Measurements from ENCODE around the gene TNS3.
"Not testable (repeated sequence)": the region's sequence is repeated elsewhere in the genome, so short reads cannot be mapped to it uniquely, and the experiment has no call there.

Gene TNS3

DNA sequence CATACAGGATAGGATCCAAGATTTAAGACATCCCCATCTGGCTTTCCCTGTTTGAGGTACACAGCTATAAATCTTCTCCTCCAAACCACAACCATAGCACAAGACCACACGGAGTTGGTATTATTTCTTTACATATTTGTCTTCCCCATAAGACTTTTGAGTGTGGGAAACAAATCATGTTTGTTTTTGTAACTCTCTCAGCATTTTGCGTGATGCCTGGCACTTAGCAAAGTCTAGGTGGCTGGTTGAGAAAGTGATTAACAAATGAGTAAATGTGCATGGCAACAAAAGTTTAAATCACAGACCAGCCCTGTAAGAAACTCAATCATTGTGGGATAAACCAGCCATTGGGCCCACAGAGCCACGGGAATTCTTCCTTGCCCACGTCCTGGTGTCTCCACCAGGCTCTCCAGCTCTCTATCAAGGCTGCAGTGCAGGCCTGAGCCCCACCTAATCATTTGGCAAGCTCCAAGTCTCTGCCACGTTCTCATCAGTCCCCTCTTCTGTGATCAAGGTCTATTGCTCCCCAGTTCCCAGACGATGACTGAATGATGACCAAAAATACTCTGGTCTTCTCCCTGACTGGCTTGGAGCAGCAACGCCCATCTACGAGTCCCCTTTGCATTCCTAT is 317.8 kb downstream of the TNS3 start:
- Mint-ChIP-seq H3K4me3 (no peak overlapping the region), H3K27ac (no peak overlapping the region), H3K36me3 (ENCODE audit: low read depth) (no peaks in the 10 kb centered on the region), H3K9me3 (peaks cover 4% of the 10 kb centered on the region), H3K4me1 (ENCODE audit: low read depth) (no peaks in the 10 kb centered on the region), H3K27me3 (peaks cover 8% of the 10 kb centered on the region)
- no peak for DNase-seq

- Mint-ChIP-seq H3K9me3 (peaks cover 4% of the 10 kb centered on the region), H3K27ac (no peak overlapping the region), H3K27me3 (peaks cover 8% of the 10 kb centered on the region), H3K4me1 (ENCODE audit: low read depth) (no peaks in the 10 kb centered on the region), H3K36me3 (ENCODE audit: low read depth) (no peaks in the 10 kb centered on the region), H3K4me3 (no peak overlapping the region)
- DNase-seq = no peak
These were observed 319.0 kb downstream of the TNS3 start for GRCh38 chr7:47262881-47263280.

DNA sequence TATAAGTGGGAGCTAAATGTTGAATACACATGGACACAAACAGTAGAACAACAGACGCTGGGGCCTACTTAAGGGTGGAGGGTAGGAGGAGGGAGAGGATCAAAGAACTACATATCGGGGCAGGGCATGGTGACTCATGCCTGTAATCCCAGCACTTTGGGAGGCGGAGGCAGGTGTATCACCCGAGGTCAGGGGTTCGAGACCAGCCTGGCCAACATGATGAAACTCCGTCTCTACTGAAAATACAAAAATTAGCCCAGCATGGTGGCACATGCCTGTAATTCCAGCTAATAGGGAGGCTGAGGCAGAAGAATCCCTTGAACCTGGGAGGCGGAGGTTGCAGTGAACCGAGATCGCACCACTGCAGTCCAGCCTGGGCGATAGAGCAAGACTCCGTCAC is 319.8 kb downstream of the TNS3 start:
- H3K36me3 Mint-ChIP-seq (ENCODE audit: low read depth); H3K9me3 Mint-ChIP-seq; H3K4me1 Mint-ChIP-seq (ENCODE audit: low read depth): not testable (repeated sequence)

GRCh38 chr7:47260270-47260669 is 321.6 kb downstream of the TNS3 start:
- Mint-ChIP-seq H3K9me3 (peaks cover 4% of the 10 kb centered on the region), H3K36me3 (ENCODE audit: low read depth) (no peaks in the 10 kb centered on the region), H3K27me3 (peaks cover 27% of the 10 kb centered on the region), H3K4me3 (no peak overlapping the region), H3K4me1 (ENCODE audit: low read depth) (no peaks in the 10 kb centered on the region), H3K27ac (no peak overlapping the region)
- no peak for DNase-seq

More for the DNA sequence above, 319.8 kb downstream of the TNS3 start:
- DNase-seq, H3K4me3 Mint-ChIP-seq, H3K27me3 Mint-ChIP-seq, H3K27ac Mint-ChIP-seq: not testable (repeated sequence)

DNA sequence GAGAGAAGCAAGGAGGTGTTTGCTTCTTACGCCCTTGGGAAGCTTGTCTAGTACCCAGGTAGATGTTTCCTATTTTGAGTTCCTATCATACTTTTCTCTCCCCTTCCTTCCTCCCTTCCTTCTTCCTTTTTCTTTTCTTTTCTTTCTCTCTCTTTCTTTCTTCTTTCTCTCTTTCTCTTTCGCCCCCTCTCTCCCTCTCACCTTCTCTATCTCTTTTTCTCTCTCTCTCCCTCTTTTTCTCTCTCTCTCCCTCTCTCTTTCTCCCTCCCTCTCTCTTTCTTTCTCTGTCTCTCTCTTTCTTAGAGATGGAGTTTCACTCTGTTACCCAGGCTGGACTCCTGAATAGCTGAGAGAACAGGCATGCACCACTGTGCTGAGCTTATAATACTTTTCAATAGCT is 322.2 kb downstream of the TNS3 start:
- Mint-ChIP-seq H3K36me3 (ENCODE audit: low read depth) (no peaks in the 10 kb centered on the region), H3K9me3 (peaks cover 4% of the 10 kb centered on the region), H3K4me3 (no peak overlapping the region), H3K27ac (no peak overlapping the region), H3K4me1 (ENCODE audit: low read depth) (peaks cover 4% of the 10 kb centered on the region), H3K27me3 (peaks cover 32% of the 10 kb centered on the region)
- DNase-seq = no peak

DNA sequence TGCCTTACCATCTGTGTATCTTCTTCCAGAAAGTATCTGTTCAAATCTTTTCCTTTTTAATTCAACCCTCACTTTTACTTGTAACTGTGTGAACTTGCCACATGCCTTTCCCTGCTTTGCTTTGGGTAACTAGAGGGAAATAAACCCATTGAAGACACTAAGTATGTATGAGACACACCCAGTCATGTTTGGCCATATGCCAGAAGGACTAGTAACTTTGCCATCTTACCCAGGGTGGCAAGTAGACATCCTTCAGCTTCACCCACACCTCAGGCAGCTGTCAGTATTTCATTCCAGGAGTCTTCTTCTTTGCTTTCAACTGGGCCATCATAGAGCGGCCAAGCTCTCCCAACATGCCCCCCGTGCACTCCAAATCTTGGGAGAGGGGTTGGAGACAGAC is 323.1 kb downstream of the TNS3 start:
- Mint-ChIP-seq H3K4me3 (no peak overlapping the region), H3K4me1 (ENCODE audit: low read depth) (peaks cover 8% of the 10 kb centered on the region), H3K27me3 (peaks cover 37% of the 10 kb centered on the region), H3K9me3 (peaks cover 4% of the 10 kb centered on the region), H3K36me3 (ENCODE audit: low read depth) (no peaks in the 10 kb centered on the region), H3K27ac (no peak overlapping the region)
- DNase-seq = no peak

DNA sequence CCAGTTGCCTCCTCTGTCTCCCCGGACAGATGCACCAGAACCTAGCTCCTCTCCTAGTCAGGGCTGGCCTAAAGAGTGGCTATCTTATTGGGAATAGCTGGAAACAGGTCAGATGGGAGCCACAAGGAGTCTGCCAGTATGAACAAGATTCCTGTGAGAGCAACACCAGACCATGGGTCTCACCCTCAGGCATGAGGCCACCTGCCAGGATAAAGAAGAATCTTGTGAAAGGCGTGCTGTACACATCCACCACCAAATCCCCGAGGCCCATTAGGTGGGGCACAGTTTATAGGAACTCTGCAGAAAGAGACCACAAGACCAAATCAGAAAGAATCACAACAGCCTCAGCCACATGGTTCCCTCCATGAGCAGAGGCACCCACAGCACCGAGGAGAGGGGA is 325.9 kb downstream of the TNS3 start:
- Mint-ChIP-seq H3K4me3 (no peak overlapping the region), H3K36me3 (ENCODE audit: low read depth) (no peaks in the 10 kb centered on the region), H3K27ac (no peak overlapping the region), H3K27me3 (peaks cover 50% of the 10 kb centered on the region), H3K9me3 (peaks cover 3% of the 10 kb centered on the region), H3K4me1 (ENCODE audit: low read depth) (peaks cover 10% of the 10 kb centered on the region)
- DNase-seq = no peak

GRCh38 chr7:47255441-47255840 is 326.5 kb downstream of the TNS3 start:
- Mint-ChIP-seq H3K27me3 (peaks cover 48% of the 10 kb centered on the region), H3K36me3 (ENCODE audit: low read depth) (no peaks in the 10 kb centered on the region), H3K27ac (no peak overlapping the region), H3K4me3 (no peak overlapping the region), H3K4me1 (ENCODE audit: low read depth) (peaks cover 10% of the 10 kb centered on the region), H3K9me3 (peaks cover 3% of the 10 kb centered on the region)
- no peak for DNase-seq

GRCh38 chr7:47255007-47255406 is 326.9 kb downstream of the TNS3 start:
- Mint-ChIP-seq H3K36me3 (ENCODE audit: low read depth) (no peaks in the 10 kb centered on the region), H3K4me1 (ENCODE audit: low read depth) (peaks cover 10% of the 10 kb centered on the region), H3K4me3 (no peak overlapping the region), H3K27ac (no peak overlapping the region), H3K27me3 (peaks cover 45% of the 10 kb centered on the region), H3K9me3 (peaks cover 3% of the 10 kb centered on the region)
- DNase-seq = no peak

DNA sequence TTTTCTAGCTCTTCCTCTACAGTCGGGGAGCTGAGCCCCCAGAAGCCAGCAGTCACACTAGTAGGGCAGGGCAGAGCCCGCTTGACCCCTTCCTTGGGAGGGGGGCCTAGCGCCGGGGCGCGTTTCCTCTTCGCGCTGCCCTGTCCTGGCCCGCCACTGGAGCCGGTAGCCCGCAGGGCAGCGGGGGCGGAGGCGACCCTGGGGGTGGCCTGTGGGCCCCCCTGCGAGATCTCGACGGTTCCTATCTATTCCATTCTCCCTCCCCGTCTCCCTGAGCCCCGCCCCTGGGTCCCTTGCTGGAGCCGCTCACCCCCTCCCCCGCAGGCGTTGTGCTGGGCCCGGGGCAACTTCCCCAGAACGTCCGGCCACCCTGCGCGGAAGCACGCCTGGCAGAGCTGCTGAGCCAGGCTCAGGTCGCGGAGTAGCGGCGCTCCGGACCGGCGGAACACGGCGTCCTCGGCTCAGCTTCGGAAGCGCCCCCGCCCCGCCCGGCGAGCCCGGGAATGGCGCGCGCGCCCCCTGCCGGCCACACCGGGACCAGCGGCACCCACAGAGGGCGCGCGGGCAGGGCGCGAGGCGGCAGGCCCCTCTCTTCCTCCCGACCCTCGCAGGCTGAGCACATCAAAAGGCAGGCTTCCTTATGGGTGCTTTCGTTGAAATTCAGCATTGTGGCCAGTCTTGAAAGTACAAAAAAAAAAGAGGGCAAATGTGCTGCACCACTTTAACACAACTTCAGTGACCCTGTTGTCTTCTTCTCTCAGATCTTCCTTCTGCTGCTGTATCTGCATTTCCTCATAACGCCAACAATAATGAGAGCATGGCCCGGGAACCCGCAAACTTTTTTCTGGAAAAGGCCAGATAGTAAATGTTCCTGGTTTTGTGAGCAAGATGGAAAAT is 327.6 kb downstream of the TNS3 start:
- Mint-ChIP-seq H3K27ac (no peak overlapping the region), H3K9me3 (peaks cover 8% of the 10 kb centered on the region), H3K4me3 (no peak overlapping the region), H3K36me3 (ENCODE audit: low read depth) (no peaks in the 10 kb centered on the region), H3K4me1 (ENCODE audit: low read depth) (peaks cover 10% of the 10 kb centered on the region), H3K27me3 (peaks cover 45% of the 10 kb centered on the region)
- DNase-seq = peak; percentile 65

GRCh38 chr7:47253650-47254080 is 328.2 kb downstream of the TNS3 start:
- Mint-ChIP-seq H3K36me3 (ENCODE audit: low read depth) (no peaks in the 10 kb centered on the region), H3K27ac (no peak overlapping the region), H3K27me3 (peaks cover 45% of the 10 kb centered on the region), H3K4me3 (no peak overlapping the region), H3K4me1 (ENCODE audit: low read depth) (peaks cover 10% of the 10 kb centered on the region), H3K9me3 (peaks cover 8% of the 10 kb centered on the region)
- DNase-seq = no peak

DNA sequence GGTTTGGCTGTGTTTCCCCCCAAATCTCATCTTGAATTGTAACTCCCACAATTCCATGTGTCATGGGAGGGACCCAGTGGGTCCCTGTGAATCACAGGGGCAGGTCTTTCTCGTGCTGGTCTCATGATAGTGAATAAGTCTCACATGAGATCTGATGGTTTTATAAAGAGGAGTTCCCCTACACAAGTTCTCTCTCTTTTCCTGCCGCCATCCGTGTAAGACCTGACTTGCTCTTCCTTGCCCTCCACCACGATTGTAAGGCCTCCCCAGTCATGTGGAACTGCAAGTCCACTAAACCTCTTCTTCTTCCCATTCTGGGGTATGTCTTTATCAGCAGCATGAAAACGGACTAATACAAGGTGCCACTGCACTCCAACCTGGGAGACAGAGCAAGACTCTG is 329.2 kb downstream of the TNS3 start:
- no peak for DNase-seq
- H3K4me3 Mint-ChIP-seq = no peak overlapping the region
- H3K4me1 Mint-ChIP-seq (ENCODE audit: low read depth) = peaks cover 10% of the 10 kb centered on the region
- no peaks in the 10 kb centered on the region for H3K36me3 Mint-ChIP-seq (ENCODE audit: low read depth)
- no peak overlapping the region for H3K27ac Mint-ChIP-seq
- H3K9me3 Mint-ChIP-seq = peaks cover 8% of the 10 kb centered on the region
- H3K27me3 Mint-ChIP-seq = peaks cover 45% of the 10 kb centered on the region

GRCh38 chr7:47249361-47249760 is 332.6 kb downstream of the TNS3 start:
- peaks cover 18% of the 10 kb centered on the region for H3K27me3 Mint-ChIP-seq
- H3K4me1 Mint-ChIP-seq (ENCODE audit: low read depth) = peaks cover 3% of the 10 kb centered on the region
- no peak overlapping the region for H3K4me3 Mint-ChIP-seq
- H3K27ac Mint-ChIP-seq = no peak overlapping the region
- DNase-seq = no peak
- H3K36me3 Mint-ChIP-seq (ENCODE audit: low read depth) = no peaks in the 10 kb centered on the region
- H3K9me3 Mint-ChIP-seq = peaks cover 8% of the 10 kb centered on the region

- no peak overlapping the region for H3K4me3 Mint-ChIP-seq
- H3K27me3 Mint-ChIP-seq = peaks cover 16% of the 10 kb centered on the region
- no peaks in the 10 kb centered on the region for H3K36me3 Mint-ChIP-seq (ENCODE audit: low read depth)
- peaks cover 8% of the 10 kb centered on the region for H3K9me3 Mint-ChIP-seq
- H3K27ac Mint-ChIP-seq = no peak overlapping the region
- DNase-seq = no peak
- H3K4me1 Mint-ChIP-seq (ENCODE audit: low read depth) = peaks cover 1% of the 10 kb centered on the region
These were observed 333.1 kb downstream of the TNS3 start for GRCh38 chr7:47248797-47249196.

DNA sequence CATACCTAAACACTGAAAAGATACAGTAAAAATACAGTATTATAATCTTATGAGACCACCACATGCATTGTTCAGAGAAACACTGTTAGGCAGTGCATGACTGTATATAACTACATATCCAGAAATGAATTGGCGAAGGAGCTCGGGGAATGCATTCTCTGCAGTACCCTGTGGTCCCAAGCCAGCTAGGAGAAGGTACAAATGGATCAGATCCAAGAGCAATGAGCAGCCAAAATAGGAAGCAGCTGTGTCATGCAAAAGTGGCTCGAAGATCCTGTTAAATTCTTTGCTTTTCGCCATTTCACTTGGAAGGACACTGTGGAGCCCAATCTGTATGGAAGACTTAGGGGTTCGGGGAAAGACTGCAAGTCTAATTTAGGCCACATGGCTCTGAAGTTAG is 334.8 kb downstream of the TNS3 start:
- Mint-ChIP-seq H3K4me1 (ENCODE audit: low read depth) (no peaks in the 10 kb centered on the region), H3K9me3 (peaks cover 5% of the 10 kb centered on the region), H3K36me3 (ENCODE audit: low read depth) (no peaks in the 10 kb centered on the region), H3K27ac (no peak overlapping the region), H3K27me3 (peaks cover 4% of the 10 kb centered on the region), H3K4me3 (no peak overlapping the region)
- DNase-seq = no peak

Measured in activated T-cell treated with anti-CD3 and anti-CD28 coated beads, Interleukin-2, amount 50 U/mL, for 24 hours (primary cell).